ENCODE measurements around the gene MYH15. TPM values are rescaled to one million over a fixed set of nuclear protein-coding genes. Genes with fewer than 3 reads are reported as not detected.

MYH15 gene
- total and polyA plus RNA-seq, 2 of the 8 experiments (the other 6 are each of a cell fraction or from before 2014, with no cell fraction given): under 0.01 TPM; not detected in 1

GRCh38 chr3:108394563-108394962 lies 115.8 kb downstream of the MYH15 start (continued):
- TF ChIP-seq CHD7 (IDR thresholded peaks at IDR 0.05; ENCODE audit: insufficient replicate concordance, low read length): no peak
- TF ChIP-seq RFX5 (IDR thresholded peaks at IDR 0.05; ENCODE audit: borderline replicate concordance, low read depth, low read length): no peak
